Neural progenitor cell (in vitro differentiated cells): ENCODE data around the gene NSMCE1.

ENCODE experiments used
- CTCF ChIP-seq: fragments of 200-600 bp; sonication (generic); IDR thresholded peaks from 2 replicates; pipeline ENCODE4 v1.5.1; 2017; ENCODE audit warnings: antibody characterized with exemption, mild to moderate bottlenecking
- EZH2 ChIP-seq: fragments of 200-600 bp; sonication (generic); IDR thresholded peaks from 2 replicates; pipeline ENCODE4 v1.6.1; 2017; ENCODE audit warnings: antibody characterized with exemption, mild to moderate bottlenecking, moderate library complexity

DNA sequence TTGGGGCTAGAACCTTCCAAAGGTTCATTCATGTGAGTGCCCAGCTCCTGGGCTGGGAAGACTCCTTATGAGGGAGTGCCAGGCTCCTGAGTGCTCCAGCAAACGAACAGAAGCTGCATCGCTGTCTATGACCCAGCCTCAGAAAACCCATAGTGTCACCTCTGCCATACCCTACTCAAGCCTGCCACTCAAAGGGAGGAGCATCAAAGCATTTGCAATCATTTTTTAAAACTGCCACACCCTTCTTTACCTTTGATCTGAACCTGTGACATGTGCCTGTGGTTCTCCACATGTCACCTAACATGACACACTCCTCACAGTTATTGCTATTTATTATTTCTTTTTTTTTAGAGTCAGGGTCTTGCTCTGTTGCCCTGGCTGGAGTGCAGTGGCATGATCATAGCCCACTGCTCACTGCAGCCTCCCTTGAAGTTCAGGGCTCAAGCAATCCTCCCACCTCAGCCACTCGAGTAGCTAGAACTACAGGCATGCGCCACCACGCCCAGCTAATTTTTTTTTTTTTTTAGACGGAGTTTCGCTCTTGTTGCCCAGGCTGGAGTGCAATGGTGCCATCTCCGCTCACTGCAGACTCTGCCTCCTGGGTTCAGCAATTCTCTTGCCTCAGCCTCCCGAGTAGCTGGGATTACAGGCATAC lies 72.5 kb downstream of the NSMCE1 start:
- TF ChIP-seq CTCF: no peak
- no peak for TF ChIP-seq EZH2
